TTC549 (cell line): ENCODE measurements around the gene ZNF776.
"Not testable (repeated sequence)": the region's sequence is repeated elsewhere in the genome, so short reads cannot be mapped to it uniquely, and the experiment has no call there.

ENCODE experiments used
- FAIRE-seq: peaks from 2 replicates; lab custom pipeline; 2012; peaks lifted over from hg19 to GRCh38; lab: Jason Lieb, UNC

The ZNF776 gene

DNA sequence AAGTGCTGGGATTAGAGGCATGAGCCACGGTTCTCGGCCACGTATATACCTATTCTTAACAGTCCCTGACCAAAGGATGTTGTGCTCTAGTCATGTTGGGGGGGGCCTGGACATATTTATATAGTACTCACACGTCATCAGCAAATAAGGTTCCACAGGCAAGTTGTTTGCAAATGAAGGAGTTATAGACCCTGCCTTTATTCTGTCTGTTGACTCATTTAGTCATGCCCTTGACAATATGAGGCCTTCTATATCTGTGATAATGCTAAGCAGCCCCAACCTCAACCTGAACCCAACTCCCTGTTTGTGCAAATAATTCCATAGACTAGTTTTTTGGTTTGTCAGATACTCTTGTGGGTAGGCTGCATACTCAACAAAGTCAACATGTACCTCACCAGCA lies 31.7 kb downstream of the ZNF776 start:
- no peak for FAIRE-seq

DNA sequence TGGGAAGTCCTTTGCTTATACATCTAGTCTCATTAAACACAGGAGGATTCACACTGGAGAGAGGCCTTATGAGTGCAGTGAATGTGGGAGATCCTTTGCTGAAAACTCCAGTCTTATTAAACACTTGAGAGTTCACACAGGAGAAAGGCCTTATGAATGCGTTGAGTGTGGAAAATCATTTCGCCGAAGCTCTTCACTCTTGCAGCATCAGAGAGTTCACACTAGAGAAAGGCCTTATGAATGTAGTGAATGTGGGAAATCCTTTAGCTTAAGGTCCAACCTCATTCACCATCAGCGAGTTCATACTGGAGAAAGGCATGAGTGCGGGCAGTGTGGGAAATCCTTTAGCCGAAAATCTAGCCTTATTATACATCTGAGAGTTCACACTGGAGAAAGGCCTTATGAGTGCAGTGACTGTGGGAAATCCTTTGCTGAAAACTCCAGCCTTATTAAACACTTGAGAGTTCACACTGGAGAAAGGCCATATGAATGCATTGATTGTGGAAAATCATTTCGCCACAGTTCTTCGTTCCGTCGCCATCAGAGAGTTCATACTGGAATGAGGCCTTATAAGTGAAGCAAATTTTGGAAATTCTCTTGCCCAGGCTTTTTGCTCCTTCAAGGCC lies 32.7 kb downstream of the ZNF776 start:
- FAIRE-seq: no peak

DNA sequence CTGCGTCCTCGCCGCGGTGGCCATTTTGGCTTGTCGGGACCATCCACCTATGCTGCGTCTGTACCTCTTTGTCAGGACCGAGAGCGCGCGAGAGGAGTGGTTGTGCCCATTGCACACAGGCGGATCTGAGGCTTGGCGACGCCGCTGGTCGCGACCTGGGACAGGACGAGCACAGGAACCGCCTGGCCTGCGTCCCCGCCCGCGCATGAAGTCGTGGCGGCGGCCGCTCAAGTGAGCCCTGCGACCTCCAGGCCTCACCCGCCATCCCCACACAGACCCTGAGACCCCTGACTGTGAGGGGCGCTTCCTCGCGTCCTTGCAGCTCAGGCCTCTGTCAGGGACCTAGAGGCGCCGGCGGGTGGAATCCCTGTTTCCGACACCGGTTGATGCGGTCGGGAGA lies 39.7 kb downstream of the ZNF776 start:
- FAIRE-seq: no peak

DNA sequence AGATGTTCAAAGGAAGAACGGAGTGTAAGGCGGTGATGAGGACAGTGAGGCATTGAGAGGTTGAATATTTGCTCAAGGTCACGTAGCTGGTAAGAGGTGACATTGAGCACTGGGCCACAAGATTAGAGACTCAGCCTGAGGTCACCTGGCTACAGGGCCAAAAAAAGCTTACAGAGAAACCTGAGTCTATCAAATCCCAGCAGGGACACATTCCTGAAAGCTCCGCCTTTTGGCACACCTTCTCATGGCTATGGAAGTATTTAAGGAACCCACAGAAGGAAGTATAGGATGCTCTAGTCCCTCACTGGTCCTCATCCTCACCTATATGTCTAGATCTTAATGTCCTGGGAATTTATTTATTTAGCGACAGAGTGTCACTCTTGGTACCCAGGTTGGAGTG lies 40.3 kb downstream of the ZNF776 start:
- FAIRE-seq: no peak

DNA sequence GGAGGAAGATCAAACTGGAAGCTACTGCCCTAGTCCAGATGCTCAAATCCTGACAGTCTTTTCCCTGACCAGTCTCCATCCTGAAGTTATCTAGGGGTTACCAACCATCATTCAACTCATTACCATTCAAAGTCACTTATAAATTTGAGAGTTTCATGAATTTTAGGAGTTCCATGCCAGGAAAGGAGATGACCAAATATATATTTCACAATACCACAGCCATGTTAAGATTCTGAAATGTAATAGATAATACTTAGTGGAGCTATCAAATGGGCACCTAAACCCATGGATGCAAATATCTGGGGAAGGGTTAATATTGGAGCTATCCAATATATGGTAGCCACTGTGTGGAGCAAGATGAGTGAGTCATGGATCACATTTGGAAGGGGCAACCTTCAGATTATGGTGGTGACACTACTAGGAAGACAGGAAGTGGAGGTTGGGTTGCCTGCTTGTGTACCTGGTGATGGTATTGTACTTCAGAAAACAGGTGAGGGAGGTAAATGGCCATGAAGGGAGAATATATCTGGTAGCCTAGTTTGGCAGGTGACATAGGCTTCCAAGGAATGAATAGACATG lies 41.6 kb downstream of the ZNF776 start:
- no peak for FAIRE-seq

DNA sequence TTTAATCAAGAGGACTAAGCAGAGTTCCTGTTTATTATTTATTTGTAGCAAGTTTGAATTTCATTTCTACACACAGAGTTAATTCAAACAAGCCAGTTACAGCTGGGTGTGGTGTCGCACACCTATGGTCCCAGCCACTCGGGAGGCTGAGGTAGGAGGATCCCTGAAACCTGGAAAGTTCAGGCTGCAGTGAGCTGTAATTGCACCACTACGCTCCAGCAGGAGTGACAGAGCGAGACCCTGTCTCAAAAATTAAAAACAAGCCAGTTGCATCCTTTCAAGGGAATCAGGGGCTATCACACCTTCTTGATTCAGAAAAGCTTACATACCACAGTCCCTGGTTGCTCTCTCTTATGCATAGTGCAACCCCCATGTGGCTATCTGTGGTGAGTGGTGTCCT lies 42.7 kb downstream of the ZNF776 start:
- no peak for FAIRE-seq

DNA sequence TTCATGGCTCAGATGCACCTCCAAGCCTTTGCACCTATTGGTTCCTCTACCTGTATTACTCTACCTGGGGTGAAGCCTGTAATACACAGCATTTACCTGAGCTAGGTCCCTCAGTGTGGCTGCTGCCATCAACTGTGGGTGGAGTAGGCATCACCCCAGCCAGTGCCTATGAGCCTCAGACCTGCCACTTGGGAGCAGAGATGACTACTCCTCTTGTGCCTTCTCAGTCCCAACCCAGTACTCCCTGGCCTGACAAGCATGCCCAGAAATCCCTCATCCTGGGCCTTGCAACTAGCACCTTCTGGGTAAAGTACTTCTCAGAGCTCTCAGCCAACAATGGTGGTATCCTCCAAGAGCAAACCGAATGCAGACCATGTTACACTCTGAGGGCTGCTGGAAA lies 50.0 kb downstream of the ZNF776 start:
- FAIRE-seq: not testable (repeated sequence)

DNA sequence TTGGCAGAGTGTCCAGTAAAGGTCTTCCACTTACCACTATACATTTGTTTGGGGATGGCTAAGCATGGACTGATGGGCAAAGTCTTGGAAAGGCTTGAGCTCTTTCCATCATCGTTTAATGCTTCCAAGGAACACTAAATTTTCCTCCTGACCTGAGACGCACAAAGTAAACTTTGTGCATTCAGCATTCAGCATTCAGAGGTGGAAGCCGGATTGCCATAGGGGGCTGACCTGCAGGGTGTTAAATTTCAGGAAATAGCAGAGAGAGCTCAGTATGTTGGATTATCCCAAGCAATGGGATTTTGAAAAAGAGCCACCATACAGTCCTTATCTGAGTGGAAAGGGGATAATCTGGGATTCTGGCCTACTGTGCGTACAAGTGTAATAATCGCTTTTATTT lies 54.1 kb downstream of the ZNF776 start:
- FAIRE-seq: no peak

DNA sequence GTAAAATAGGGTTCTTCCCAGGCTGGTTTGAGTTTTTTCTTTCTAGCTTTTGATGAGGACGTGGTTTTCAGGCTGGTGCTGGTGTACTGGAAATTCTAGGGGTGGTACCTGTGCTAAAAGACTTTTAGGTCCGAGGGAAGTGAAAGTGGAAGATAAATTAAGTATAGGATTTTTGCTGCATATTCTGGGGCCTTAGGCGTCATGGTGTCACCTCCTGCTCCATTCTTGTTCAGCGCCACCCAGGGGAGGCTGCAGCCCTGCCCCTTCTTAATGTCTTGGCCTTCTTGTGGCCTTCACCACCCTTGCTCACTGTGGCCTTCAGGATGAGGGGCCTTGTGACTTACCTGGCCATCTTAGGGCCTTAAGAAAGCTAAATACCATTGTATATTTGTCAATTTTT lies 55.7 kb downstream of the ZNF776 start:
- FAIRE-seq: no peak

DNA sequence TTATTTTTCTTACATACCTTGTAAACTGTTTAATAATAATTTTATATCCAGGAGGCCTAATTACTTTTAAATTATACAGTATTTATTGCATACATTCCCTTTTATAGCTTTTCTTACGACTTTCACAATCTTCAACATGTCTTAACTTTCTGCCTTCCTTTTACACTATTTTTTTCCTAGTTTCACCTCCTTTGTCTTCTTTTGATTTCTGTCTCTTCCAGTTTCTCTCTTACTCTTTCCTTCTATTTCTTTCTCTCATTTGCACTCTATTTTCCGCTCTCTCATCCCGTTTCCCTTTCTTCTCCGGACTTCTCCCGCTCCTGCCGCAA lies 56.6 kb downstream of the ZNF776 start:
- FAIRE-seq: no peak

DNA sequence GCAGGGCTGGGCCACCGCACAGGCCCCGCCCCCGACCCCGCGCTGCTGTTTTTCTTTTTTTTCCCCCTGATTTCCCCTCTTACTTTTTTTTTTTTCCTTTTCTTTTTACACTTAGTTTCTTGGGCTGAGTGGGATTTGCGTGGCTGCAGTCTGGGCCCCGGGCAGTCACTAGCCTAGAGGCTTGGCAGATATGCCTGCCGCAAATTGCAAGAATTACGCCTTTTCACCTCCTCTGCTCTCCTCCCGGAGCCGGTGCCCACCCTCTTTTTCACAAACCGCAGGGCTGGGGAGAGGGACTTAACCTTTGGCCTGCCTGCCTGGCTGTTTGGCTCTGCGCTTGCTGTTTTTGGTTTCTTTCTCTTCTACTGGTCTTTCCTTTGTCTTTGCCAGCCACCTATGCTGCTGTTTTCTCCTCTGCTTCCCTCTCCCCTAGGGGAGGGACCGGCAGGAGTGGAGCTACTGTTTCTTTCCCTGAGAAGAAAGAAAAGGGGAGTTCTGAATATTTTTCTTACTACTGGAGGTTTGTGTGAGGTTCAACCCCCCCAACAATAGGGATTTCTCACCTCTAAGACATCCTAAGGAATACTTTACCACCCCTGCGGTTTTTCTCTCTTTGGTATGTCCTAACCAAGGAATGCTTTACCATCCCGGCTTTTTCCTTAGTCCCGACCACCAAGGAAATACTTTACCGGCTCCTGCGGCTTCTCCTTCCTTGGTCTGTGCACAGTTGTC lies 57.1 kb downstream of the ZNF776 start:
- no peak for FAIRE-seq

DNA sequence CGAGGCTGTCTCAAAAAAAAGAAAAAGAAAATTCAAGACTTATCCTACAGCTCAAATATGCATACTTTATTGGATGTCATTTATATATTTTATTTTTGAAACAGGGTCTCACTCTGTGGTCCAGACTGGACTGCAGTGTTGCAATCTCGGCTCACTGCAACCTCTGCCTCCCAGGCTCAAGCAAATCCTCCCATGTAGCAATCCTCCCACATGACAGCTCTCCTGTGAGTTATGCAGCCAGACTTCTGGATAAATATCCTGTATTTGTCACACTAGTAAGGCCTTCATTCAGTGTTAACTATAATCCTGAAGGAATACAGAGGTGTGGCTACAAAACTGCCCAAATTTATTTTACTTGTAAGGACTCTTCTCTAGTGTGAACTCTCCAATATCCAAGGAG lies 60.9 kb downstream of the ZNF776 start:
- FAIRE-seq: no peak
